Astrocyte of the spinal cord (primary cell): ENCODE measurements around the gene TTN.

Experiments used
- DNase-seq: peaks from one replicate; pipeline ENCODE4 v3.0.0; 2011; ENCODE audit warnings: low read depth, low spot score
- H3K4me3 ChIP-seq: 2 replicates; pipeline ENCODE4 v1.5.1; 2011; ENCODE audit warnings: low read depth, mild to moderate bottlenecking, low read length, moderate library complexity
- in situ Hi-C: cut with HindIII; loops from 2 replicates; pipeline ENCODE4 v1.10.0; 2017; ENCODE audit warnings: low sequenced_read_pairs
- TF ChIP-seq, protein P1 (sequence below): IDR thresholded peaks from 2 replicates; pipeline ENCODE4 v1.5.1; 2012; ENCODE audit warnings: low read depth, mild to moderate bottlenecking, low read length, inconsistent platforms

Gene TTN

DNA sequence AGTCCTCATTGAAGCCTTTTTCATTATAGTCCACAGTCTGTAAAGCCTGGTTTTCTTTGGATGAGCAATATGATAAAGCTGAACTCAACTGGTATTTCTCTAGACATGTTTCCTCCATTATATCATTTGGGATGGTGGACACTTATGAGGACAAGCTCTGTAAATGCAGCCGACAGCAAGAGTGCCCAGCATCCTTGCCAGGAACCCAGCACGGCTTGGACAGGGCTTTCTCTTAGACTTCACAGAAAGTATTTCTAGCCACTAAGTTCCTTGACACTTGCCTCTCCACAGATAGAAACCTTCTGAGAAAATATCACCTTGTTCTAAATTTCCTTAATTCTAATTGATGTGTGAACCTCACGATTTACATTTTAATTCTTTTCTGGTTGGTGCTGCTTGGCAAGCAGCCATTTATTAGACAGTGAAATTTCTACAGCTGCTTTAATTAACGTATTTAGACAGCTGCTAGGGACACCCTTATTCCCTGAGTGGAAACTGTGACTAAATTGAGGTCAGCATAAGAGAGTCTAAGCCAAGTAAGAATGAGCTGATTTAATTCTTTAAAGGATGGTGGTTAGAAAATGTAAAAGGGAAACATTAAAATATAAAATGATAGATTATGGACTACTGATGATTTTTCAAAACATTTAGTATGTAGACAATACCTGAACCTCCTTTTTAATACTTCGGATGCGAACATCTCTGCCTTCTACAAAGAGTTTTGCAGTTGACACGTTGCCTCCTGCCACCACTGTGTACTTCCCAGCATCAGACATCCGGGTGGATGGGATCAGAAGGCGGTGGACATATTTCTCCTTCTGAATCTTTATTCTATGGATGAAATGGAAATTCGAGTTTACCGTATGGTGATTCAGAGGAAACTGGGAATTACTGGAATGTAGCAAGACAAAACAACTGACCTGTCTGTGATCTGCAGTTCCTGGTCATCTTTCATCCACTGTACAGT lies 39.8 kb downstream of the TTN start:
- TF ChIP-seq, protein P1, sequence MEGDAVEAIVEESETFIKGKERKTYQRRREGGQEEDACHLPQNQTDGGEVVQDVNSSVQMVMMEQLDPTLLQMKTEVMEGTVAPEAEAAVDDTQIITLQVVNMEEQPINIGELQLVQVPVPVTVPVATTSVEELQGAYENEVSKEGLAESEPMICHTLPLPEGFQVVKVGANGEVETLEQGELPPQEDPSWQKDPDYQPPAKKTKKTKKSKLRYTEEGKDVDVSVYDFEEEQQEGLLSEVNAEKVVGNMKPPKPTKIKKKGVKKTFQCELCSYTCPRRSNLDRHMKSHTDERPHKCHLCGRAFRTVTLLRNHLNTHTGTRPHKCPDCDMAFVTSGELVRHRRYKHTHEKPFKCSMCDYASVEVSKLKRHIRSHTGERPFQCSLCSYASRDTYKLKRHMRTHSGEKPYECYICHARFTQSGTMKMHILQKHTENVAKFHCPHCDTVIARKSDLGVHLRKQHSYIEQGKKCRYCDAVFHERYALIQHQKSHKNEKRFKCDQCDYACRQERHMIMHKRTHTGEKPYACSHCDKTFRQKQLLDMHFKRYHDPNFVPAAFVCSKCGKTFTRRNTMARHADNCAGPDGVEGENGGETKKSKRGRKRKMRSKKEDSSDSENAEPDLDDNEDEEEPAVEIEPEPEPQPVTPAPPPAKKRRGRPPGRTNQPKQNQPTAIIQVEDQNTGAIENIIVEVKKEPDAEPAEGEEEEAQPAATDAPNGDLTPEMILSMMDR = no peak
- DNase-seq = no peak
- in situ Hi-C loops = no loop called here
- H3K4me3 ChIP-seq = no peak overlapping the region

DNA sequence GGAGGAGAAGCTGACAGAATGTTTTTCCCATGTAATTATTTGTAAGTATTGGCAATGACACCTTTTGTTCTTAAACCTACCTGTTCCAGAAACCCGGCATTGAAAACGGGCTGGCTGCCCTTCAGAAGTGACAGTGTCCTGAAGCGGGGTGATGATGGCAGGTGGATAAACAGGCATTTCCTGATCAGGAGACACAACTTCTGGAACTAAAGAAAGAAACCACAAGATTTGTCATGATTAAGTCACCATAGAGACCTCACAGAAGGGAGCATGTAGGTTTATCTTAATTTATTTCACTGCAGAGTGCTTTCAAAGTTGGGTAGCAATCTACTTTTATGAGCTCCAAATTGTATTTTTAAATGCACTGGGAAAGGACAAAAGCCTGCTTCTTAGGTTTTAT lies 43.1 kb downstream of the TTN start:
- H3K4me3 ChIP-seq = no peak overlapping the region
- peak; percentile 15 for DNase-seq
- TF ChIP-seq, protein P1 = no peak
- in situ Hi-C loops = no loop called here

DNA sequence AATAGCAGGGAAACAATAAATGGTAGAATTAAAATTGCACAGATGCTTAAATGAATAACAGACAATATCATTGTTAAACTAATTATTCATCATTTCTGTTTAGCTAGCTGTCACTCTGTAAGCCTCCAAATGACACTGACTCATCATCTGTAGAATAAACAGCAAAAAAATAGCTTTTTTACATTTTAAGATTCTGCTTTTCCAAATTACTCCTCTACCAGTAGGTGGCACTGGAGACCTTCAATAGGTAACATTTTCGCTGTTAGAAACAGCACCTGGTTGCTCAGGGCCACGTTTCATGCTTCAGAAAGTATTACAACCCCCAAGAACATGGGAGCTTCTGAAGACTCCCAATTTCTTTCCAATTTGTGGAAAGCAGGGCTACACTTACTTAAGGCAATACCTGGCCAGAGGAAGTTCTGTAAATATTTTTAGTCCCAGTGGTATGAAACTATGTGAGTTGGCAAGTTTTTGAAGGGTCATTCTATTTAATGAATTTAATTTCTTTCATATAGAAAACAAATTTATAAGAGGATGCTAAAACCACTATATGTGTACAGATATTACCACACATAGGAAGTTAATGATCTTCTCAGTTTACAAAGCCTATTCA lies 45.4 kb downstream of the TTN start:
- DNase-seq = peak; percentile 64
- no peak overlapping the region for H3K4me3 ChIP-seq
- in situ Hi-C loops = no loop called here
- TF ChIP-seq, protein P1 = peak; percentile 78

DNA sequence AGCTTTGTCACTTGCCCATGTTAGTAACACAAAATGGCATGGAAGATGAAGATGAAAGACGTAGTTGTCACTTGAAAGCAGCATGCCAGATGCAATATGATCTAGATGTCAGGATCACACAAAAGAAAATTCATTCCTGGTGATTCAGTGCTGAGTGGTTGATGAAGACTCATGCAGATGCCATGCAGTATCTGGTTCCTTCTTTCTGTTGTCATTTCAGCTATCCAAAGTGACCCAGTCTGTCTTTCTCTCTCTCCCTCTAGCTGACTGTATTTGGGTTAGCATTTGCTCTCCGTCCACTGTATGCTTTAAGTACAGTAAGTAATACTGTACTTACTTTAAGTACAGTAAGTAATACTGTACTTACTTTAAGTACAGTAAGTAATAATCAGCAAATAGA lies 50.4 kb downstream of the TTN start:
- in situ Hi-C loops = no loop called here
- H3K4me3 ChIP-seq = no peak overlapping the region
- TF ChIP-seq, protein P1 = no peak
- peak; percentile 47 for DNase-seq

DNA sequence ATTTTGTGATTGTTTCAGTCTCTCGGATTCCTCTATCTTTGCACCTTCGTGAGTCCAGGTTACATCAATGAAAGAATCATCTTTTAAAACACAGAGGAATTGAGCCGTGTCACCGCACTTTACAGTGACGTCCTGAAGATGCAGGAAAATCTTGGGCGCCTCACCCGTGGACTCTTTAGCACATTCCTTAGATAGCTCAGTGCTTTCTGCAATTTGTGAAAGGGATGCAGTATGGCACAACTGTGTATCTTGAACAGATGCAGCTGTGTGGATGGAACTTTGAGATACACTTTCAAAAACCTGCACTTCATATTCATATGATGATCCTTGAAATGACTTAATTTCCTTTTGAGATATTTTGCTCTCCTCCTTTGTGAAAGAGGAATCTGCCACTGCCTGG lies 50.9 kb downstream of the TTN start:
- H3K4me3 ChIP-seq = no peak overlapping the region
- DNase-seq = no peak
- in situ Hi-C loops = no loop called here
- TF ChIP-seq, protein P1 = no peak

DNA sequence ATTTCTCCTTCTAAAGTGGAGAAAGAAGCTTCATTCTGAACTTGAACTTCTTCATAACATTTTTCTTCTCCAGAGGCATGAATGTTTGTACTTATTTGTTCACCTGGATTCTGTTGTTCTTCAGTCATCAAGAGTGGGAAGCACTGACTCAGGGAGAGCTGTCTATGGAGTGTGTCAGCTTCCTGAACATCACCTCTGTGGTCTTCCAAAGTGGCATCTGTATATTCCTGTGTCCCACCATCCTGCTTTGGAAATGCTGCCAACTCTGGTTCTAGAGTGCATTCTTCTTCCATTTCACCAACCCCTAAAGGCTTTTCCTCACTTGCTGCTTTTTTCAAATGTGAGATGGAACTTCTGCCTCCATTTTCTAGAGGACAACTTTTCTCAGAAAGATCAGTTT lies 59.5 kb downstream of the TTN start:
- no peak overlapping the region for H3K4me3 ChIP-seq
- TF ChIP-seq, protein P1 = no peak
- in situ Hi-C loops = no loop called here
- peak; percentile 15 for DNase-seq
